GM12801 (cell line): Measurements from ENCODE around the gene ADRA2A.

ENCODE experiments used
- CTCF ChIP-seq: IDR thresholded peaks from one replicate; pipeline ENCODE4 v1.5.1; 2011; ENCODE audit warnings: control low read depth; ENCODE audit not compliant: insufficient read length; ENCODE audit errors: extremely low read depth

The ADRA2A gene

GRCh38 chr10:111106081-111106480 is 29.3 kb downstream of the ADRA2A start:
- TF ChIP-seq CTCF, result no peak

- TF ChIP-seq CTCF, result no peak
These were observed 30.2 kb downstream of the ADRA2A start for GRCh38 chr10:111107023-111107422.

- no peak for TF ChIP-seq CTCF
These were observed 31.0 kb downstream of the ADRA2A start for GRCh38 chr10:111107846-111108245.

GRCh38 chr10:111108441-111108840 is 31.6 kb downstream of the ADRA2A start:
- TF ChIP-seq CTCF, result no peak

DNA sequence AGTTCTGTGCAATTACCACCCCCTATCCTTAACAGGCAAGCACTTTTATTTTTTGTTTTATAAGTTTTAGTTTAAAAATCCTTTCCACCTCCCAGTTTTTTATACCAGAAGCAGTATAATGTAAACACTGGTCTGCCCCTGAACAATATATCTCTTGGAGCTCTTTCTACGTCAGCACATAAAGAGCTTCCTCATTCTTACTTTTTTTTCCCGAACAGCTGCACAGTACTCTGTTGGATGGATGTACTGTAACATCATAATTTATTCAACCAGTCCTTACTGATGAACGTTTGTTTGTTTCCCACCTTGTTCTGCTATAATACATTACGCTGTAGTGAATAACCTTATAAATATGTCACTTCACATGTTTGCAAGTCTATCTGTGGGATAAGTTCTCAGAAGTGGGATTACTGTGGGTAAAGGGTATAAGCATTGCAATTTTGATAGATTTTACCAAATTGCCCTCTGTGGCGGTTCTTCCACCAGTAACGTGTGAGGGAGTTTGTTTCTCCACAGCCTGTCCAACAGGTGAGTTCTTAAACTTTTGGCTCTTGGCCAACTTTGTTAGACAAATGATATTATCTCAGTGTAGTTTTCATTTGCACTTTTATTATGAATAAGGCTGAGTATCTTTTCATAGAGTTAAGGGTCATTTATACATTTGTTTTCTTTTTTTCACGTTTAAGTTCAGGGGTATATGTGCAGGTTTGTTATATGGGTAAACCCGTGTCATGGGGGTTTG is 32.8 kb downstream of the ADRA2A start:
- no peak for TF ChIP-seq CTCF

DNA sequence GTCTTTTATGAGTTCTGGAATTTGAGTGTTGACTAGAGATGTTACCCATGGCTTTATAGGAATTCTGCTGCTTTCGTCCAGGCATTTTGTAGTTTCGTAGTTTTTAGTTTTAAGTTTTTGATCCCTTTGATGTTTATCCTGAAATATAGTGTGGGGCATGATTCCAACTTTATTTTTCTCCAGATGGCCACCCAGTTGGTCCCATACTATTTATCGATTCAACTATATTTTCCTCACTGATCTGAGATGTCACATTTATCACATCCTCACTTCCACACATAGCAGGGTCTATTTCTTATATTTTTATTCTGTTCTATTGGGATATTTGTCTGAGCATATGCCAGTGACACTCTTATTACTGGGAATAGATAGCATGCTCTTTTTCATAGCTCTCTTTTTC is 33.9 kb downstream of the ADRA2A start:
- no peak for TF ChIP-seq CTCF

- TF ChIP-seq CTCF, result no peak
These were observed 35.5 kb downstream of the ADRA2A start for GRCh38 chr10:111112333-111112732.
